GM18505 (cell line): ENCODE measurements around the gene CECR2.

Experiments
- ATAC-seq: cut with Tn5 transposase; IDR thresholded peaks from one replicate; pipeline ENCODE4 v1.9.1; 2021; ENCODE audit not compliant: unreplicated experiment
- POLR2A ChIP-seq: IDR thresholded peaks from 4 replicates; pipeline ENCODE4 v1.6.1; 2011; ENCODE audit warnings: borderline replicate concordance; ENCODE audit not compliant: insufficient read depth, insufficient read length; ENCODE audit errors: extremely low read depth

CECR2 gene

DNA sequence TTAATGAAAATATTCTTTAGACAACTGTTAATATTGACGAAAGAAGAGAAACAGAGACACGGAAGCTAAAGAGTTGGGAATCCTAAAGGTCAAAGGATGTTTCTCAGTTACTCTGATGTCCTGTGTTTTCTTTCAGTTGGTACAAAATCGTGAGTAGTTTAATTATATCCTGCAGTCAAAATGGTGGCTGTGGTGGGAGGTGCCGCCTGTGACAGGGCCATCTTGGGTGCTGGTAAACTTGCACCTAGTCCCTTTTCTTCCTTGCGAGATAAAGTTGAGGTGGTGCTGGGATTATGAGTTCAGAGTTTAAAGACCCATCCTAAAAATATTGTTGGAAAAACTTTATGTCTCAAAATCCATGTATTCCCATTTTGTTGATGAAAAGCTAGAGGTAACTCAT is 2.2 kb downstream of the CECR2 start:
- TF ChIP-seq POLR2A, result no peak
- ATAC-seq, result no peak

- ATAC-seq, result no peak
- no peak for TF ChIP-seq POLR2A
These were observed 4.6 kb downstream of the CECR2 start for GRCh38 chr22:17373855-17374254.

DNA sequence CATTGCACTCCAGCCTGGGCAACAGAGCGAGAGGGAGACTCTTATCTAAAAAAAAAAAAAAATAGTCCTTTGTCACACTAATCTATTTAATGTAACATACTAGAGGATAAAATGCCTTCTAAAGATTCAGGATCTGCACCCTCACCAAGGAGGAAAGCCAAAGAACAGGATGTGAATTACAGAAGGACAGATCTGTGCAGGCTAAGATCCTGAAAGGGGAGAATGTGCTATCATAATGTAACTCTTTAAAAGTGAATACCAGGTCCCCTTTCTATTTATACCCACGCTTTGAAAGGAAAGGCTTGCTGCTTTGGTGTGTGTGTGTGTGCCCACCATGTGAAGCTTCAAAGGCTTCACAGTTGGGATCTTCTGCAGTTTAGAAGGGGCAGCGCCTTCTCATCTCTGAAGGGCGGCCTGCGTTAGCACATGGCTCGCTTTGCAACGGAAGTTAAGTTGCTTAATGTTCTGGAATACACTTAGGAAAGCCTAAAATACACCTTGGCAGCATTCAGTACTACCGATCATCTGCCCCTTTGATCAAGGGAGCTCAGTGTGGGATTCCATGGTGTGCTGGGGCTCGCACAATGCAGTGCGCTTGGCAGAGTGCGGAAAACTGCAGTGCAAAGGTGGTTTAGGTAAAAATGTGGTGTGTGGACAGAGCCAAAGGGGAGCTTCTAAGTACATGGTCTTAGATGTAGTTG is 6.8 kb downstream of the CECR2 start:
- ATAC-seq, result no peak
- TF ChIP-seq POLR2A, result no peak

- no peak for ATAC-seq
- no peak for TF ChIP-seq POLR2A
These were observed 7.7 kb downstream of the CECR2 start for GRCh38 chr22:17376950-17377349.

DNA sequence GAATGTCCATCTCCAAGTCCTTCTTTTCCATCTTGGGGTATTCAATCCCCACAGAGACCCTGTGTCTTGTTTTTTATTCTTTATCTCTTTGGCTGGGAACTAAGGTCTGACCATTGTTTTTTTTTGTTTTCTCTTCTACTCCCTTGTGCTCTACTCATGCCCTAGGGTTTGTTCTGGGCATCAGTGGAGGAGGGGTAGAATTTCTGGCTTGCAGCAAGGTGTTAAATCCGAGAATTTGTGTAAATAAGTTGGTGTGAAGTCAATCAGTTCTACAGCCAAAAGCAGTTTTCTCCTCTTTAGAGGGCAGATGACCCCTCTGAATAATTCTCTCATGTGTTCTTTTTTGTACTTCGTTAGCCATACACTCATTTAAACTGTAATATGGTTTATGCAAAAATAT is 10.7 kb downstream of the CECR2 start:
- TF ChIP-seq POLR2A, result no peak

DNA sequence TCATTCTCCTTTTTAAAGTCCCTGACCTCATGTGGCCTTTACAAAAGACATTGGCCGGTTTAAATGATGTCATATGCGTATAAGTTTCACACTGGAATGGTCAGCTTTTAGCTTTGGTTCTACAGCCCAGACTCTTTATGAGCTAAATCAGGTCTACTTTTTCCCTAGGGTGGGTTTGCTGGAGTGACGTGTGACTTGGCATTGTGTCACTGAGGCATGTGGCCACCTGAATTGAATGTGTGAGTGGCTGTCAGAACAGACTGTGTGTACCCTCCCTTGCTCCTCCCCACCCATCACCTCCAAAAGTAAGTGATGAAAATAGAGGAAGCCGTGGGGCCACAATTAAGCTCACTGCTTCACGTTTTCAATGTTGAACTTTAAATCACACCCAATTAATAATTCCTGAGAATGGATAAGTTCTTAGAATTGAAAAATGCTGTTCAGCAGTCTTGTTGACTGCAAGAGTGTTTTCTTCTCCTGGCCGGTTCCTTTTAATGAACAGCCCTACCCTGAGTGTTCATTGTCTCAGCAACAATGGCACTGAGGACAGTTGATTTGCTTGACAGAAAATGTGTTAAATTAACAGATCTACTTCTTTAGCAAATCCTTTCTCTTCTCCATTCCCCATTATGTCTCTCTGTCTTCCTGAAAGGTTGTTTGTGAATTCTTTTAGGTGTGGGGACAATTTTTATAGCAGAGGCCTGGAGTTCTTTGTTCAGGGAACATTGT is 11.3 kb downstream of the CECR2 start:
- no peak for TF ChIP-seq POLR2A
- no peak for ATAC-seq

More for the DNA sequence above, 10.7 kb downstream of the CECR2 start:
- ATAC-seq, result no peak

GRCh38 chr22:17381192-17381913 is 12.1 kb downstream of the CECR2 start:
- ATAC-seq, result no peak

DNA sequence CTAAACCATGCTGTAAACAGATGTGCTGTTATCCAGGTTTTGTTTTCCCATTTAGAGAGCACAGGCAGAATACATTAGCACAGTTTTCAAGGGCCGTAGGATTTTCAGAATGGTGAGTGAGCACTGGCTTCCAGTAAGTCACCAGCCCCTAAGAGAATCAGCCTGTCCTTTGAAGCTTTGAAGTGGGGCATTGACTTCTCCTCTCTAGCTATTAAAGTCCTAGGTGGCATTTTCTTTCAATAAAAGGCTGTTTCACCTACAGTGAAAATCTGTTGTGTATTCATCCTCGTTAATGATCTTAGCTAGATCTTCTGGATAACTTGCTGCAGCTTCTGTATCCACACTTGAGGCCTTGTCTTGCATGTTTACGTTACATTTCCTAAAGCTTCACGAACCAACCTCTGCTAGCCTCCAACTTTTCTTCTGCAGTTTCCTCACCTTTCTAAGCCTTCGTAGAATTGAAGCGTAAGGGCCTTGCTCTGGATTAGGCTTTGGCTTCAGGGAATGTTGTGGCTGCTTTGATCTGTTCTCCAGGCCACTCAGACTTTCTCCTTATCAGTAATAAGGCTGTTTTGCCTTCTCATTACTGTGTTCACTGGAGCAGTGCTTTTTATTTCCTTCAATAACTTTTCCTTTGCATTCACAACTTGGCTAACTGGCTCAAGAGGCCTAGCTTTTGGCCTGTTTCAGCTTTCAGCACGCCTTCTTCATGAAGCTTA is 15.5 kb downstream of the CECR2 start:
- TF ChIP-seq POLR2A, result no peak

More at GRCh38 chr22:17381192-17381913, 12.1 kb downstream of the CECR2 start:
- TF ChIP-seq POLR2A, result no peak

GRCh38 chr22:17387356-17387755 is 18.1 kb downstream of the CECR2 start:
- TF ChIP-seq POLR2A, result no peak
- no peak for ATAC-seq

More for the DNA sequence above, 15.5 kb downstream of the CECR2 start:
- no peak for ATAC-seq

- ATAC-seq, result no peak
- no peak for TF ChIP-seq POLR2A
These were observed 19.0 kb downstream of the CECR2 start for GRCh38 chr22:17388235-17388634.

- ATAC-seq, result no peak
- TF ChIP-seq POLR2A, result no peak
These were observed 20.8 kb downstream of the CECR2 start for GRCh38 chr22:17390087-17390486.

DNA sequence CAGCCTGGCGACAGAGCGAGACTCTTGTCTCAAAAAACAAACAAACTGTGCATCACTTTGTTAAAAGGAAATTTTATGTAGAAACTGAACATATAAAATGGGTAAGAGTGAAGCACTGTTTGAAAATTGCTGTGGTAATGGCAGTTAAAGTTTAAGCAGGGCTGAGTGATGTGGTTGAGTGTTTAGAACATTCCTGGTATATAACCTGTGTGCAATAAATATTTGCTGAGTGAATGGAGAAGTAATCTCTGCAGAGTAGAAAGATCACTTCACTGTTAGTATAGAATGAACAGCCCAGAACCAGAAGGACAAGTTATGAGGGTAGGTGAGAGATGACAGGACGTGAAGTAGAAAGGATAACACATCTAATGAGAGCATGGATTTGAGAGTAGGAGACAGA is 27.3 kb downstream of the CECR2 start:
- no peak for ATAC-seq
- no peak for TF ChIP-seq POLR2A
